HG03139 (cell line): ENCODE results near the gene EXPH5.
A peak's percentile ranks its signal among the peaks of the same experiment; 100 is the strongest.

Experiments used
- ATAC-seq: cut with Tn5 transposase; IDR thresholded peaks from one replicate; pipeline ENCODE4 v1.9.1; 2021; ENCODE audit not compliant: unreplicated experiment

Gene EXPH5

DNA sequence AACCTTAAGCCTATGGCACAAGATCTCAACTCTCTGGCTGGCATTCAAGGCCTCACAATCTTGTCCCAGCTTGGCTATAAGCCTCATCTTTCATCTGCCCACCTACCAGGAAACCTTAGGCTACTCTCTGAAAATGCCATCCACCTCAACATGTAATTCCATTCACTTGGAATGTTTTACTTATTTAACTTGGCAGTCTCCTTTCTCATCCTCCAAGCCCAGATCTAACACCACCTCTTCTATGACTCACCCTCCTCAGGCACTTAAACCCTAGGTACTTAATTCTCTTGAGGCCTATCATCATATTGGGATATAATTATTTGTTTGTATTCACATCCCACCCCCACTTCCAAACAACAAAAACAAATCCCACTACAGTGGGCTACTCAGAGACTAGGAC is 110.4 kb downstream of the EXPH5 start:
- ATAC-seq, result no peak

DNA sequence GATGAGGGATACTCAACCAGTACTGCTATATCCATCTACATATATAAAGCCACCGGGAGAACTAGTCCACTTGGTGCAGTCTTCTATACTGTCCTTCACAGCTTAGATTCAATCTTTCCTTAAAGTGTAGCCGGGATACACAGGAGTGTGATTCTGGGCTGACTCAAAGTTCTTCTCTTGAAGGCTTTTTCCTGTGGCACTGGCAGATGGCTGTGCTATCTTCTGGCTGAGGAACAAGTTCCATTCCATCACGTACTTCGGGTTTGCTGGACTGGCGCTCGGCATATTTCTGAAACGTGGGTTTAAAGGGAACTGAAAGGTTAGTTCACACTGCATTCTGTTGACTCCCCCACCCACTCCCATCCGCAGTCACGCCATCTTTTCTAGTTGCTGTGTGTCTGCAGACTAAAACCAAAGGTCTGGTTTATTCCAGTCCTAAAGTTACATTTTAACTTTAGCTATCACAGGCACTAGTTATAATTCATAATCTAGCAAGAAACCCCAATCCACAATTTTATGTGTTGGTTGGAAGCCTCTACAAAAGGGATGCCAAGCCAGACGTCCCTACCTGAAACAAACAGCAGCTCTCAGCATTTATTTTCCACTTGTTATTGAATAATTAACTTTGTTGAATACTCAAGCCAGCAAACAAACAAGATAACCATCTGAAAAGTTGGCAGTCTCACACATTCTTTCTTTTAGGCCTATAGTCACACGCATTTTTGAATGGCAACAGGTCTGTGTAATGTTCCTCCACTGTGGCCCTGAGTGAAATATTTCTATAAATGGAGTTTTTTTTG is 118.7 kb downstream of the EXPH5 start:
- no peak for ATAC-seq

DNA sequence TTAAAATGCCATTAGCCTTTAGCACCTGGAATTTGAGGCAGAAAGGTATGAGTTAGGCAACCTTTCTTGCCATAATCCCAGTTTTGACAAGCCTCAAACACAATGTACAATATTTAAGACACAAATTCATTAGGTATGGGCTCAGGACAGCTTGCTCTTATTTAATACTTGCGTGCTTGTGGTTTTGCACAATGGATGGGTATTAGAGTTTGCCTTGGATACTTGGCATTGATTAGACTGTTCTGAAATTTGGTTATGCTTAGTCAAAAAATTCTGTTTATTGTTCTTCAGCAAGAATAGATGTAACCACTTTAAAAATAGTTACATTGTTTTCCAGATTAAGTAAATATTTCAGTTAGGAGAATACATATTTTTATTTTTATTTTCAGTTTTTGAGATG is 120.9 kb downstream of the EXPH5 start:
- ATAC-seq, result no peak

DNA sequence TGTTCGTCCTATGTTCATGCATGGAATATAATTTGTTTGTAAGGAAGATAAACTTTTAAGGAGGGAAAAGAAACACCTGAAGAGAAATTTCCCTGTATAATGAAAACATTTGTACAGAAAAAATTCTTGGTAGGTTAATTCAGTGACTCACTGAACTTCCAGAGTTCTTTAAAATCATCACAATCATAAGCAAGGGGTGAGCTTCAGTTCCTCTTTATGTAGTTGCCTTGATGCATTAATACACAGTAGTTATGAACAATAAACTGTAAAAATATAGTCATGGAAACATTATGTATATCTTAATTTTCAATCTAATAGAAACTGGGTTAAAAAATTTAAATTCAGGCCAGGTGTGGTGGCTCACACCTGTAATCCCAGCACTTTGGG is 125.1 kb downstream of the EXPH5 start:
- ATAC-seq, result no peak

DNA sequence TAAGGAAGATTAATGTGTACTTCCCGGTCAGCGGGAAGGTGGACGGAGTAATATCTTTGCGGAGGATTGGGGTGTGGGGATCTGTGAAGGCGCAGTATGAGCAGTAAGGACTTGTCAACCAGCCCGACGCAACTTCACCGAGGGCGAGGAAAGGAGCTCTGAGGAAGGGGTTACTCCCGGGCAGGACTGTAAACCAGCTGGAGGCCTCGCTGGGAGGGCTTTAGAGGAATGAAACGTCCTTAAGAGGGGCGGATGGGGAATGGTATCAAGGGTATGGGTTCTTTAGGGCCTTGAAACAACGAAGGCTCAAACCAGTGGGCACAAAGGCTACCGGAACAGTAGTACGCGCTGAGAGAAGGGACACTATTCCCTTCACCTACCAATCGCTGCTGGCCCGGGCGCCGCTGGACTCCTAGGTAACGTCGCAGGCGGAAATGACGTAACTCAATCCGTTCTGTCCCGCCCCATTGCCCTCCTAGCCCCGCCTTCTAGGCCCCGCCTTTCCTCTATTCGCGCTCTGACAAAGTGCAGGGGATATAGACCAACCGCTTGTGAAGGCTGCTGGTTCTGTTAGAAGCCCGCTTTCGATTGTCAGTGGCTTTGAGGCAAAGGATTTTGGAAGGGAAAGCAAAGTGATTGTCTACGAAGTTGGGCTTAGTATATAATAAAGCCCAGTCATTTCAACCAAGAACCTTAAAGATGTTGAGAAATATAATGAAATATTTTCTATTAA is 126.3 kb downstream of the EXPH5 start, which contains the start of gene C11orf65:
Gene C11orf65 (minus strand): TSS at position 439 of the 733 bp plus-strand sequence. CDS start 5,970 bp downstream, outside the sequence.
- ATAC-seq, result peak; percentile 98

DNA sequence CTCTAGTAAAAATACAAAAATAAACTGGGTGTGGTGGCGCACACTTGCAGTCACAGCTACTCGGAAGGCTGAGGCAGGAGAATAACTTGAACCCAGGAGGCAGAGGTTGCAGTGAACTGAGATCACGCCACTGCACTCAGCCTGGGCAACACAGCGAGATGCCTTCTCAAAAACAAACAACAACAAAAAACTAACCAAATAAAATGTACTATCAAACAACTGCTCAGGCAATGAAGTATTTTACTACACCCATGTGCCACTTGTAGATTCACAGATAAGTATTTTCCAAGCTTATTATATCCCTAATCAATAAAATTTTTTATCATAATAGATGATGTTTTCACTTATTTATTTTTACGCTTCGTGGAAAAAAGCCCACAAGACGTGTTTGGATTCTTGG is 127.2 kb downstream of the EXPH5 start:
- ATAC-seq, result no peak
